ENCODE results near the gene MICA.
"Not testable (repeated sequence)": the region's sequence is repeated elsewhere in the genome, so short reads cannot be mapped to it uniquely, and the experiment has no call there.

MICA gene

GRCh38 chr6:31401403-31401802, 2.0 kb upstream of the MICA start:
- H3K4me1 ChIP-seq (ENCODE audit: insufficient read depth, insufficient read length) = peaks cover 2% of the 10 kb centered on the region
- H3K9me3 ChIP-seq (ENCODE audit: insufficient read depth, low read length) = peaks cover 11% of the 10 kb centered on the region; the same call in 1 of the 2 replicates
- no peak overlapping the region for H3K9ac ChIP-seq (ENCODE audit: insufficient read length, low read depth)
- H3K27me3 ChIP-seq (ENCODE audit: insufficient read depth, insufficient read length) = no peaks in the 10 kb centered on the region
- peaks cover 5% of the 10 kb centered on the region for H3K36me3 ChIP-seq (ENCODE audit: insufficient read depth, insufficient read length, low read length)
- DNase-seq (ENCODE audit: low read depth, low spot score) = no peak
- TF ChIP-seq YY1 (IDR thresholded peaks at IDR 0.05; ENCODE audit: insufficient read depth, insufficient read length) = no peak
- TF ChIP-seq SUZ12 (IDR thresholded peaks at IDR 0.05; ENCODE audit: extremely low read depth, insufficient read depth, insufficient read length) = no peak
- TF ChIP-seq ZNF274 (IDR thresholded peaks at IDR 0.05; ENCODE audit: low read depth, low read length) = no peak
- peak overlapping the region; percentile 61 for H3K4me3 ChIP-seq (ENCODE audit: insufficient read length, low read depth)

GRCh38 chr6:31402324-31403282, 792 bp upstream of the MICA start:
- no peak for DNase-seq (ENCODE audit: low read depth, low spot score)
- peaks cover 11% of the 10 kb centered on the region; the same call in 1 of the 2 replicates for H3K9me3 ChIP-seq (ENCODE audit: insufficient read depth, low read length)
- peak overlapping the region; percentile 88 for H3K4me3 ChIP-seq (ENCODE audit: insufficient read length, low read depth)
- H3K27me3 ChIP-seq (ENCODE audit: insufficient read depth, insufficient read length) = no peaks in the 10 kb centered on the region
- TF ChIP-seq ZNF274 (IDR thresholded peaks at IDR 0.05; ENCODE audit: low read depth, low read length) (no peak), SUZ12 (IDR thresholded peaks at IDR 0.05; ENCODE audit: extremely low read depth, insufficient read depth, insufficient read length) (no peak), YY1 (IDR thresholded peaks at IDR 0.05; ENCODE audit: insufficient read depth, insufficient read length) (no peak)
- peak overlapping the region; percentile 61 for H3K9ac ChIP-seq (ENCODE audit: insufficient read length, low read depth)
- peaks cover 5% of the 10 kb centered on the region for H3K36me3 ChIP-seq (ENCODE audit: insufficient read depth, insufficient read length, low read length)
- H3K4me1 ChIP-seq (ENCODE audit: insufficient read depth, insufficient read length) = peaks cover 2% of the 10 kb centered on the region

GRCh38 chr6:31404061-31404364, 618 bp downstream of the MICA start:
- peak overlapping the region; percentile 87 for H3K9ac ChIP-seq (ENCODE audit: insufficient read length, low read depth)
- H3K9me3 ChIP-seq (ENCODE audit: insufficient read depth, low read length); H3K4me1 ChIP-seq (ENCODE audit: insufficient read depth, insufficient read length); H3K36me3 ChIP-seq (ENCODE audit: insufficient read depth, insufficient read length, low read length); H3K27me3 ChIP-seq (ENCODE audit: insufficient read depth, insufficient read length); DNase-seq (ENCODE audit: low read depth, low spot score): not testable (repeated sequence)
- peak overlapping the region; percentile 88 for H3K4me3 ChIP-seq (ENCODE audit: insufficient read length, low read depth)

- H3K9me3 ChIP-seq (ENCODE audit: insufficient read depth, low read length) = no peaks in the 10 kb centered on the region
- peaks cover 16% of the 10 kb centered on the region for H3K36me3 ChIP-seq (ENCODE audit: insufficient read depth, insufficient read length, low read length)
- H3K27me3 ChIP-seq (ENCODE audit: insufficient read depth, insufficient read length) = no peaks in the 10 kb centered on the region
- TF ChIP-seq SUZ12 (IDR thresholded peaks at IDR 0.05; ENCODE audit: extremely low read depth, insufficient read depth, insufficient read length) (no peak), ZNF274 (IDR thresholded peaks at IDR 0.05; ENCODE audit: low read depth, low read length) (no peak), YY1 (IDR thresholded peaks at IDR 0.05; ENCODE audit: insufficient read depth, insufficient read length) (no peak)
- peaks cover 2% of the 10 kb centered on the region for H3K4me1 ChIP-seq (ENCODE audit: insufficient read depth, insufficient read length)
- no peak overlapping the region for H3K4me3 ChIP-seq (ENCODE audit: insufficient read length, low read depth)
- no peak overlapping the region for H3K9ac ChIP-seq (ENCODE audit: insufficient read length, low read depth)
- no peak for DNase-seq (ENCODE audit: low read depth, low spot score)
Observed at GRCh38 chr6:31405996-31406395, 2.6 kb downstream of the MICA start.

GRCh38 chr6:31407699-31408098, 4.3 kb downstream of the MICA start:
- peaks cover 33% of the 10 kb centered on the region for H3K36me3 ChIP-seq (ENCODE audit: insufficient read depth, insufficient read length, low read length)
- no peaks in the 10 kb centered on the region for H3K4me1 ChIP-seq (ENCODE audit: insufficient read depth, insufficient read length)
- no peak for TF ChIP-seq SUZ12 (IDR thresholded peaks at IDR 0.05; ENCODE audit: extremely low read depth, insufficient read depth, insufficient read length)
- TF ChIP-seq YY1 (IDR thresholded peaks at IDR 0.05; ENCODE audit: insufficient read depth, insufficient read length) = no peak
- TF ChIP-seq ZNF274 (IDR thresholded peaks at IDR 0.05; ENCODE audit: low read depth, low read length) = no peak
- no peak overlapping the region for H3K9ac ChIP-seq (ENCODE audit: insufficient read length, low read depth)
- H3K4me3 ChIP-seq (ENCODE audit: insufficient read length, low read depth) = no peak overlapping the region
- no peaks in the 10 kb centered on the region for H3K27me3 ChIP-seq (ENCODE audit: insufficient read depth, insufficient read length)
- no peaks in the 10 kb centered on the region for H3K9me3 ChIP-seq (ENCODE audit: insufficient read depth, low read length)
- DNase-seq (ENCODE audit: low read depth, low spot score) = no peak

- Histone ChIP-seq H3K27me3 (ENCODE audit: insufficient read depth, insufficient read length) (no peaks in the 10 kb centered on the region), H3K9ac (ENCODE audit: insufficient read length, low read depth) (no peak overlapping the region), H3K4me1 (ENCODE audit: insufficient read depth, insufficient read length) (no peaks in the 10 kb centered on the region), H3K36me3 (ENCODE audit: insufficient read depth, insufficient read length, low read length) (peaks cover 62% of the 10 kb centered on the region), H3K9me3 (ENCODE audit: insufficient read depth, low read length) (no peaks in the 10 kb centered on the region), H3K4me3 (ENCODE audit: insufficient read length, low read depth) (no peak overlapping the region)
- no peak for DNase-seq (ENCODE audit: low read depth, low spot score)
- TF ChIP-seq SUZ12 (IDR thresholded peaks at IDR 0.05; ENCODE audit: extremely low read depth, insufficient read depth, insufficient read length) = no peak
- no peak for TF ChIP-seq YY1 (IDR thresholded peaks at IDR 0.05; ENCODE audit: insufficient read depth, insufficient read length)
- TF ChIP-seq ZNF274 (IDR thresholded peaks at IDR 0.05; ENCODE audit: low read depth, low read length) = no peak
Observed at GRCh38 chr6:31412506-31412905, 9.1 kb downstream of the MICA start.

- not testable (repeated sequence) for H3K27me3 ChIP-seq (ENCODE audit: insufficient read depth, insufficient read length); H3K9ac ChIP-seq (ENCODE audit: insufficient read length, low read depth); DNase-seq (ENCODE audit: low read depth, low spot score); H3K4me3 ChIP-seq (ENCODE audit: insufficient read length, low read depth); H3K4me1 ChIP-seq (ENCODE audit: insufficient read depth, insufficient read length); H3K9me3 ChIP-seq (ENCODE audit: insufficient read depth, low read length)
- H3K36me3 ChIP-seq (ENCODE audit: insufficient read depth, insufficient read length, low read length) = peaks cover 62% of the 10 kb centered on the region
Observed at GRCh38 chr6:31414148-31414770, 10.9 kb downstream of the MICA start.
